CD8-positive, alpha-beta memory T cell (primary cell): Measurements from ENCODE around the gene TRIM73. TPM values are rescaled to one million over a fixed set of nuclear protein-coding genes. Genes with fewer than 3 reads are reported as not detected.
"Not testable (repeated sequence)": the region's sequence is repeated elsewhere in the genome, so short reads cannot be mapped to it uniquely, and the experiment has no call there.

Source experiments
- CTCF ChIA-PET: fragments of 350-600 bp; sonication (Branson Sonifier 250); formaldehyde crosslinking; loops from one replicate; lab custom pipeline; 2021; ENCODE audit warnings: antibody characterized with exemption; lab: Charles Lee
- POLR2A ChIA-PET: fragments of 350-600 bp; sonication (Branson Sonifier 250); formaldehyde crosslinking; loops from one replicate; lab custom pipeline; 2021; ENCODE audit warnings: antibody characterized with exemption; lab: Charles Lee
- DNase-seq, 5 donors: peaks; one replicate each; pipeline versions ENCODE4 v3.0.0 to v3.0.0-alpha.2; 2020 to 2022; ENCODE audit warnings: mixed read lengths in 1 of 5
- H3K27ac ChIP-seq: one replicate; pipeline ENCODE4 v1.7.0; 2013; ENCODE audit warnings: low read depth, mild to moderate bottlenecking, low read length, moderate library complexity
- H3K27me3 ChIP-seq: 2 replicates; pipeline ENCODE4 v1.7.0; 2013; ENCODE audit warnings: low read length, mild to moderate bottlenecking; ENCODE audit not compliant: insufficient read depth, poor library complexity, severe bottlenecking
- H3K36me3 ChIP-seq: 2 replicates; pipeline ENCODE4 v1.7.0; 2013; ENCODE audit warnings: mild to moderate bottlenecking, low read length, moderate library complexity; ENCODE audit not compliant: insufficient read depth
- H3K4me1 ChIP-seq: 2 replicates; pipeline ENCODE4 v1.7.0; 2013; ENCODE audit warnings: mild to moderate bottlenecking, low read length, moderate library complexity; ENCODE audit not compliant: insufficient read depth
- H3K4me3 ChIP-seq: 2 replicates; pipeline ENCODE4 v1.7.0; 2013; ENCODE audit warnings: mild to moderate bottlenecking, low read length
- H3K9me3 ChIP-seq: 2 replicates; pipeline ENCODE4 v1.7.0; 2013; ENCODE audit warnings: mild to moderate bottlenecking, low read length
- H3K27ac Mint-ChIP-seq, 8 donors: one replicate each; pipeline ENCODE4 v1.8.0; 2020 to 2021; ENCODE audit warnings: mixed read lengths in 8 of 8, mild to moderate bottlenecking in 6 of 8, inconsistent platforms in 3 of 8, moderate library complexity in 3 of 8
- H3K27me3 Mint-ChIP-seq, 2 donors: one replicate each; pipeline ENCODE4 v1.8.0; 2020 to 2021; ENCODE audit warnings: mixed read lengths in 2 of 2, mild to moderate bottlenecking in 1 of 2, moderate library complexity in 1 of 2
- H3K36me3 Mint-ChIP-seq, 3 donors: one replicate each; pipeline ENCODE4 v1.8.0; 2020 to 2021; ENCODE audit warnings: mixed read lengths in 3 of 3, inconsistent platforms in 1 of 3, mild to moderate bottlenecking in 1 of 3
- H3K4me1 Mint-ChIP-seq, 3 donors: one replicate each; pipeline ENCODE4 v1.8.0; 2020 to 2021; ENCODE audit warnings: mixed read lengths in 3 of 3, inconsistent platforms in 1 of 3, mild to moderate bottlenecking in 1 of 3
- H3K4me3 Mint-ChIP-seq, 7 donors: one replicate each; pipeline ENCODE4 v1.8.0; 2020 to 2021; ENCODE audit warnings: mixed read lengths in 7 of 7, mild to moderate bottlenecking in 6 of 7, moderate library complexity in 4 of 7, inconsistent platforms in 2 of 7
- H3K9me3 Mint-ChIP-seq, 5 donors: one replicate each; pipeline ENCODE4 v1.8.0; 2020 to 2022; ENCODE audit warnings: mixed read lengths in 5 of 5, mild to moderate bottlenecking in 3 of 5, moderate library complexity in 2 of 5, inconsistent platforms in 1 of 5
- polyA plus RNA-seq: library from polyadenylated mRNA; unstranded; fragments of 300-500 nt; fragmentation: Illumina TruSeq; gene quantifications from one replicate; pipeline ENCODE4 v1.2.3, GENCODE V29; 2021
- total RNA-seq, 2 experiments: library from RNA; stranded (reverse); gene quantifications; one replicate each; pipeline ENCODE4 v1.2.3, GENCODE V29; 2021

Gene TRIM73
- total and polyA plus RNA-seq, 3 experiments from 2014 or later = 2.6 to 4.7 (median 3.6) TPM

- H3K27me3 ChIP-seq, H3K4me1 ChIP-seq, H3K9me3 ChIP-seq, CTCF ChIA-PET, H3K27me3 Mint-ChIP-seq, H3K4me3 ChIP-seq, DNase-seq, H3K4me1 Mint-ChIP-seq, POLR2A ChIA-PET, H3K27ac ChIP-seq, H3K9me3 Mint-ChIP-seq, H3K4me3 Mint-ChIP-seq, H3K36me3 ChIP-seq: not testable (repeated sequence)
- peak overlapping the region in 2 of 8 donors; percentile 57 to 94 for H3K27ac Mint-ChIP-seq
- H3K36me3 Mint-ChIP-seq = peaks cover 0 to 55% (median 2%) of the 10 kb centered on the region in 3 donors
Measured at GRCh38 chr7:75419693-75420092, 24.3 kb downstream of the TRIM73 start.

- H3K27ac ChIP-seq, H3K9me3 Mint-ChIP-seq, H3K4me1 ChIP-seq, H3K4me1 Mint-ChIP-seq, POLR2A ChIA-PET, H3K27me3 Mint-ChIP-seq, H3K36me3 ChIP-seq, H3K4me3 ChIP-seq, H3K27me3 ChIP-seq, DNase-seq, H3K9me3 ChIP-seq, CTCF ChIA-PET: not testable (repeated sequence)
- Mint-ChIP-seq H3K27ac (peak overlapping the region in 3 of 8 donors; percentile 70 to 94 (median 84)), H3K4me3 (peak overlapping the region in 1 of 7 donors; percentile 84), H3K36me3 (peaks cover 0 to 52% (median 2%) of the 10 kb centered on the region in 3 donors)
Measured at GRCh38 chr7:75420152-75420551, 24.7 kb downstream of the TRIM73 start.

- H3K27ac Mint-ChIP-seq = peak overlapping the region in 1 of 8 donors; percentile 58
- H3K27me3 ChIP-seq, H3K27me3 Mint-ChIP-seq, DNase-seq, H3K4me3 Mint-ChIP-seq, H3K4me1 Mint-ChIP-seq, H3K9me3 Mint-ChIP-seq, H3K27ac ChIP-seq, H3K36me3 ChIP-seq, POLR2A ChIA-PET, CTCF ChIA-PET, H3K4me1 ChIP-seq, H3K4me3 ChIP-seq, H3K9me3 ChIP-seq: not testable (repeated sequence)
- H3K36me3 Mint-ChIP-seq = peaks cover 0 to 39% (median 2%) of the 10 kb centered on the region in 3 donors
Measured at GRCh38 chr7:75421798-75422710, 26.6 kb downstream of the TRIM73 start.

DNA sequence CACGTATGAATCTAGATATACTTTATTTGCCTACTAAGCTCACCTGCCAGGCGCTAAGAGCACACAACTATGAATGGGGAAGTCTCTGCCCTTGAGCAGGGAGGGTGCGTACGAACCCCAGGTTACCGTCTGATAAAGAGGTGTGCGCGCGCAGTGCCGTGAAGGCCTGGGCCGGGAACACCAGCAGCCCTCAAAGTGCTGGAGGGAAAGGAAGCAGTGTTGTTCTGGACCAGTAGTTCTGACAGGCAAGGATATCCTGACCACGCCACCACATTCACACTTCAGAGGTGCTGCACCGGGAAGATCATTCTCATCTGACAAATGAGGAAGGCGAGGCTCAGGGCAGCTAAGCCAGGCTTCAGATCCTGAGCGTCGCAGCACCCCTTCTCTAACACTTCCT lies 28.1 kb downstream of the TRIM73 start:
- Mint-ChIP-seq H3K27ac (peak overlapping the region in 2 of 8 donors; percentile 63 to 78), H3K4me1 (peaks cover 11 to 18% (median 18%) of the 10 kb centered on the region in 3 donors), H3K36me3 (peaks cover 0 to 37% (median 5%) of the 10 kb centered on the region in 3 donors)
- DNase-seq, H3K4me3 Mint-ChIP-seq, H3K9me3 Mint-ChIP-seq, H3K4me1 ChIP-seq, CTCF ChIA-PET, H3K27ac ChIP-seq, H3K27me3 ChIP-seq, POLR2A ChIA-PET, H3K9me3 ChIP-seq, H3K4me3 ChIP-seq, H3K27me3 Mint-ChIP-seq, H3K36me3 ChIP-seq: not testable (repeated sequence)

DNA sequence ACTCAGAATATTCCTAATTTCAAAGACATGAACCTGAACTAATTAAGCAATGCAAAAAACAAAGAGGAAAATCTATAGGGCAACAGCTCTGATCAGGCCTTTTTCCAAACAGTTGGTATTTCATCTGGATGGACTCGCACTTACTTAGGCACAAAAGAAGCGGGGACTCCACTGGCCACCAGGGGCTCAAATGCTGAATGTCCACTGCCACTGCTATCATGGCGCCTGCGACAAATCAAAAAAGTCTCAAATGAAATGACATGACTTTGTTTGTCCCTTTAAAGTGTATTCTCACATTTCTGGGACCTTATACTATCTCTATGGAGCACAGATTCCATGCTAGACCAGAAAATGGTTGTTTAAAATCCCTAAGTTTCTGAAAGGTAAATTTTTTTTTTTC lies 43.6 kb downstream of the TRIM73 start:
- DNase-seq, H3K9me3 ChIP-seq, H3K4me1 ChIP-seq, H3K4me3 ChIP-seq, H3K27me3 Mint-ChIP-seq, POLR2A ChIA-PET, H3K9me3 Mint-ChIP-seq, H3K27ac ChIP-seq, CTCF ChIA-PET, H3K27me3 ChIP-seq: not testable (repeated sequence)
- H3K4me3 Mint-ChIP-seq = peak overlapping the region in 1 of 7 donors; percentile 56
- H3K36me3 Mint-ChIP-seq = peaks cover 18 to 61% (median 21%) of the 10 kb centered on the region in 3 donors
- peak overlapping the region in 6 of 8 donors; percentile 47 to 76 (median 66) for H3K27ac Mint-ChIP-seq
- peaks cover 25 to 45% (median 37%) of the 10 kb centered on the region in 3 donors for H3K4me1 Mint-ChIP-seq
- peaks cover 34% of the 10 kb centered on the region for H3K36me3 ChIP-seq

GRCh38 chr7:75442101-75442464 lies 46.7 kb downstream of the TRIM73 start:
- CTCF ChIA-PET, H3K27me3 ChIP-seq, H3K4me3 ChIP-seq, H3K9me3 ChIP-seq, H3K4me1 ChIP-seq, H3K27ac ChIP-seq, H3K9me3 Mint-ChIP-seq, POLR2A ChIA-PET, H3K27me3 Mint-ChIP-seq: not testable (repeated sequence)
- peaks cover 11 to 36% (median 14%) of the 10 kb centered on the region in 3 donors for H3K36me3 Mint-ChIP-seq
- peak overlapping the region; percentile 80 to 96 (median 86) for H3K4me3 Mint-ChIP-seq
- peaks cover 13 to 33% (median 25%) of the 10 kb centered on the region in 3 donors for H3K4me1 Mint-ChIP-seq
- peaks cover 17% of the 10 kb centered on the region for H3K36me3 ChIP-seq
- DNase-seq = peak in 1 of 5 donors; percentile 10
- peak overlapping the region; percentile 66 to 96 (median 91) for H3K27ac Mint-ChIP-seq

- H3K4me1 Mint-ChIP-seq = peaks cover 13 to 29% (median 20%) of the 10 kb centered on the region in 3 donors
- H3K27ac Mint-ChIP-seq = peak overlapping the region; percentile 97 to 99 (median 98)
- H3K27me3 Mint-ChIP-seq, H3K27me3 ChIP-seq, CTCF ChIA-PET, H3K4me1 ChIP-seq, H3K9me3 Mint-ChIP-seq, POLR2A ChIA-PET, H3K9me3 ChIP-seq: not testable (repeated sequence)
- Histone ChIP-seq H3K27ac (peak overlapping the region; percentile 47), H3K4me3 (peak overlapping the region; percentile 56), H3K36me3 (peaks cover 16% of the 10 kb centered on the region)
- DNase-seq = peak in 3 of 5 donors; percentile 16 to 72 (median 54)
- peak overlapping the region; percentile 91 to 97 (median 95) for H3K4me3 Mint-ChIP-seq
- peaks cover 11 to 32% (median 14%) of the 10 kb centered on the region in 3 donors for H3K36me3 Mint-ChIP-seq
Measured at GRCh38 chr7:75442465-75443111, 47.2 kb downstream of the TRIM73 start.

DNA sequence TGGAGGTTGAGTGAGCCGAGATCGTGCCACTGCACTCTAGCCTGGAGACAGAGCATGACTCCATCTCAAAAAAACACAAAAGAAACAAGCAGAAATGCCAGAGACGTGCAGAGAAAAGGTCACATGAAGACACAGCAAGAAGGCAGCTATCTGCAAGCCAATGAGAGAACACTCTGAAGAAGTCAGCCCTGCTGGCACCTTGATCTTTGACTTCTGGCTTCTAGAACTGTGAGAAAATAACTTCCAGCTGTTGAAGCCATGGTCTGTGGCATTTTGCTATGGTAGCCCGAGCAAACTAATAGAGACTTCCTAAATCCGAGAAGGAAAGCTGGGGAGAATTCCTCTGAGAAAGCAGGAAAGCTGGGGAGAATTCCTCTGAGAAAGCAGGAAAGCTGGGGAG lies 54.5 kb downstream of the TRIM73 start:
- H3K4me1 Mint-ChIP-seq, H3K36me3 ChIP-seq, H3K9me3 Mint-ChIP-seq, H3K9me3 ChIP-seq, H3K4me3 ChIP-seq, H3K4me3 Mint-ChIP-seq, H3K27me3 Mint-ChIP-seq, H3K27me3 ChIP-seq, DNase-seq, CTCF ChIA-PET, POLR2A ChIA-PET, H3K4me1 ChIP-seq, H3K27ac ChIP-seq: not testable (repeated sequence)
- peaks cover 0 to 12% (median 0%) of the 10 kb centered on the region in 3 donors for H3K36me3 Mint-ChIP-seq
- peak overlapping the region in 2 of 8 donors; percentile 54 to 73 for H3K27ac Mint-ChIP-seq
